Activated T-cell treated with anti-CD3 and anti-CD28 coated beads, Interleukin-2, amount 50 U/mL, for 72 hours (primary cell): ENCODE measurements around the gene SMPDL3A. TPM values are rescaled to one million over a fixed set of nuclear protein-coding genes. Genes with fewer than 3 reads are reported as not detected.

Source experiments
- ATAC-seq, 2 donors: fragments of 150-1000 bp; cut with Tn5 transposase; replicated peaks in 1 of 2; 2 replicates each; pipeline ENCODE4 v1.10.0; 2021; ENCODE audit warnings: moderate library complexity in 2 of 2, mild to moderate bottlenecking in 1 of 2
- DNase-seq, 2 donors: peaks; one replicate each; pipeline ENCODE4 v3.0.0; 2021 to 2022; ENCODE audit warnings: mixed read lengths in 1 of 2
- H3K27ac Mint-ChIP-seq: one replicate; pipeline ENCODE4 v1.8.0; 2022; ENCODE audit warnings: mild to moderate bottlenecking, moderate library complexity, mixed read lengths
- H3K27me3 Mint-ChIP-seq: one replicate; pipeline ENCODE4 v1.8.0; 2022; ENCODE audit warnings: low read depth, mixed read lengths
- H3K36me3 Mint-ChIP-seq, 2 donors: one replicate each; pipeline ENCODE4 v1.8.0; 2022; ENCODE audit warnings: mixed read lengths in 2 of 2, mild to moderate bottlenecking in 1 of 2; ENCODE audit not compliant: insufficient read depth in 2 of 2
- H3K4me1 Mint-ChIP-seq: one replicate; pipeline ENCODE4 v1.8.0; 2022; ENCODE audit warnings: low read depth, mixed read lengths
- H3K4me3 Mint-ChIP-seq, 2 donors: one replicate each; pipeline ENCODE4 v1.8.0; 2022; ENCODE audit warnings: mild to moderate bottlenecking in 2 of 2, mixed read lengths in 2 of 2, moderate library complexity in 2 of 2
- H3K9me3 Mint-ChIP-seq, 2 donors: one replicate each; pipeline ENCODE4 v1.8.0; 2022; ENCODE audit warnings: mixed read lengths in 2 of 2
- total RNA-seq, 2 donors: library from RNA; stranded (reverse); gene quantifications; one replicate each; pipeline ENCODE4 v1.2.3, GENCODE V29; 2022

SMPDL3A gene
- total RNA-seq, 2 donors from 2014 or later, result 0.34 to 0.35 TPM

DNA sequence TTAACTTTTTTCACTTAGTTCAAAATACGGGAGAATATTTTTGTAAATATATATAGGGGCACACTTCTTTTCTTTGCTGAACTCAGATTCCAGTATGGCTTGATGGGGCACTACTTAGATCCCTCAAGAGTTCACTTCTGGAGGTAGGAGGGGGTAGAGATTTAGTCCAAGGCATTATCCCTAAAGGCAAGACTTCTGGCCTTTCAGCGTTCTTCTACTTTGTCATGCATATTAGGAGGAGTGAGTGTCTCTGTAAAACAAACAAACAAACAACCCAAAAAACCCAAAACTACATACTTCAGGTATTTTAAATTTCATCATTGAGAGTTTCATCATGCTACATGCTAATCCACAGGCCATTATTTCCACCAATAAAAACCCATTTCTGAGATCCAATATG is 32.0 kb downstream of the SMPDL3A start:
- Mint-ChIP-seq H3K9me3 (peaks cover 0 to 2% of the 10 kb centered on the region in 2 donors), H3K27me3 (no peaks in the 10 kb centered on the region), H3K4me3 (no peak overlapping the region), H3K4me1 (no peaks in the 10 kb centered on the region), H3K36me3 (no peaks in the 10 kb centered on the region), H3K27ac (no peak overlapping the region)
- DNase-seq, result no peak
- ATAC-seq, result no peak

DNA sequence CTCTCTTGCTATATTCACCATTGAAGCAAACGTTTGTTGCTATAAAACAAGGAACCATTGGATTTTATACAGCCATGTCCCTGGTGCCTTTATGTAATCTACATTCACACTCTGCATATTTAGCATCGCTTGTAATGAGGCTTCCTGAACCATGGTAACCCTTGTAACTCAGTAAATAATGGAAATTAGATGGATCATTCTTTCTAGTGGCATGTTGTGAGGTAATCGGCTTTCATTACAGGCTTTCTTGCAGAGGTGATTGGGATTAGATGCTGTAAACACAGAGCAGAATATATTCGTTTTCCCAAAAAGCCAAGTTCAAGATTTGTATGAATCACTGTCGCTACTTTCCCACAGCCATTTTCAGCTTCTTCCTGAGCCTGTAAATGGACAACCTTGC is 36.1 kb downstream of the SMPDL3A start:
- peaks cover 0 to 2% of the 10 kb centered on the region in 2 donors for H3K9me3 Mint-ChIP-seq
- no peak overlapping the region for H3K27ac Mint-ChIP-seq

DNA sequence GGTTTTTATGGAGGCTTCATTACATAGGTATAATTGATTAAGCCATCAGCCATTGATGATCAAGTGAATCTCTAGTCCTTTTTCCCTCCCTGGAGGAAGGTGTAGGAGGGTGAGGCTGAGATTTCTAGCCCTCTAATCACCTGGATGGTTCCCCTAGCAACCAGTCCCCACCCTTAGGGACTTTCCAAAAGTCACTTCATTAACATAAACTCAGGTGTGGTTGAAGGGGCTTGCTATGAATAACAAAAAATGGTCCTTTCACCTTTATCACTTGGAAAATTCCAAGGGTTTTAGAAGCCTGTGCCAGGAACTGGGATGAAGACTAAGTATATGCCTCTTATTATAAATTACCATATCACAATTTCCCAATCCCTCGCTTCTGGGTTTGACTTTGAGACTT is 40.4 kb downstream of the SMPDL3A start:
- DNase-seq (no peak), ATAC-seq (no peak)
- Mint-ChIP-seq H3K9me3 (no peaks in the 10 kb centered on the region), H3K4me3 (no peak overlapping the region), H3K4me1 (no peaks in the 10 kb centered on the region), H3K36me3 (no peaks in the 10 kb centered on the region), H3K27ac (no peak overlapping the region), H3K27me3 (peaks cover 6% of the 10 kb centered on the region)

More for the DNA sequence above, 36.1 kb downstream of the SMPDL3A start:
- no peaks in the 10 kb centered on the region for H3K27me3 Mint-ChIP-seq
- DNase-seq (no peak), ATAC-seq (no peak)
- H3K4me1 Mint-ChIP-seq, result no peaks in the 10 kb centered on the region
- H3K4me3 Mint-ChIP-seq, result no peak overlapping the region
- H3K36me3 Mint-ChIP-seq, result no peaks in the 10 kb centered on the region

DNA sequence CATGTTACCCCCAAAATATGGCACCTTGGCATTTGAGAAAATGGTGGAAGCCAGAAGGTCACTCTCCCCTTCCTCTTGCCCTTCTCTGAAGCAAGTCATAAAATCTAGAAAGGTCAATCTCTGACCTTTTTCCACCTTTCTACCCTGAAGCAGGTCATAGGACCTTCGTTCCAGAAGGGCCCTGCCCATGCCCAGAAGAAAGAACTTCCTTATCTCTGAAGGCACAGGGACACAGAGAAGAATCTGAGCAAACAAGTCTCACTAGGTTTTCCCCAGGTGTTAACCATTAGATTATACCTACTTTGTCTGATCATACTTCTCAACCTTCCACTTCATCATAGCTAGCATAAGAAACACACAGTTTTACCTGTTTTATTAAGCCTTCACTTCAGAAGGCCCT is 42.5 kb downstream of the SMPDL3A start:
- Mint-ChIP-seq H3K9me3 (no peaks in the 10 kb centered on the region), H3K4me3 (no peak overlapping the region), H3K36me3 (no peaks in the 10 kb centered on the region), H3K27me3 (peaks cover 18% of the 10 kb centered on the region), H3K27ac (no peak overlapping the region), H3K4me1 (no peaks in the 10 kb centered on the region)
- ATAC-seq, result no peak
- DNase-seq, result no peak

DNA sequence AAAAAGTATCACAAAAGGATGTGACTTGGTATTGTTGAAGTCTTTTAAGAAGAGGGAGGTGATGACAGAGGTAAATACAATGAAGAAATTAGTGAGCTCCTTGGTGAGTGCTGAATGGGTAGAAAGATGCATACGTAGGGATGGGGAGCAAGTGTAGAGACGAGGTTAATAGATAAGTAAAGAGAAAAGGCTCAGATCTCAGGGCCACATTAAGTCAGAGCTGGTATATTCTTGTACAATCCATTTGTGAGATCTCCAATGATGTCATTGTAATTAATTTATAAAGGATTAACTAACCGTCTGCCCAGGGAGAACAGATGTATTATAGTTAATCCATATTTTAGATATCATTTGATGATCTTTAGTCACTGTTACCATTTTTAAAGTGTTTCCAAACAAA is 43.4 kb downstream of the SMPDL3A start:
- H3K27ac Mint-ChIP-seq, result no peak overlapping the region
- ATAC-seq (no peak), DNase-seq (no peak)
- H3K36me3 Mint-ChIP-seq, result no peaks in the 10 kb centered on the region
- H3K9me3 Mint-ChIP-seq, result no peaks in the 10 kb centered on the region
- H3K4me1 Mint-ChIP-seq, result no peaks in the 10 kb centered on the region
- H3K4me3 Mint-ChIP-seq, result no peak overlapping the region
- H3K27me3 Mint-ChIP-seq, result peaks cover 20% of the 10 kb centered on the region

DNA sequence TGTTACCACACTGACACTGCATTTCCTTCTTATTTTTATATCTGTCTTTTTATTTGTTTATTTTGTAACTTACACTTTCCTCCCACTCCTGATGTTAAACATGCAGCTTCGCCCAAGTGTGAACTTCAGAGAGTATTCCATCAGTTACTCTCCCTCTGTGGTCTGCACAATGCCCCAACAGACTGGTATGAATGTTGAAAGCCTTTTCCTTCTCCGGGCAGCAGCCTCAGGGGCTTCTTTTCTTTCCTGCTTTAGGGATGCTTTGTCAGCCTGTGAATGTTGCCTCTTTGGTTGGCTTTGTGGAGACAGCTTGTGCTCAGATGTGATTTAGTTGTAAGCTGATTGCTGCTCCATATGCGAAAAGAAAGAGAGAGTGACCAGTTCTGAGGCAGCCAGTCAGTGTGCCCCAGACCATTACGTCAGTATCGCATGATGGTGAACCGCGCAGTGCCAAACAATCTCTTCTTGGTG is 44.0 kb downstream of the SMPDL3A start:
- Mint-ChIP-seq H3K4me3 (no peak overlapping the region), H3K27ac (no peak overlapping the region), H3K27me3 (peaks cover 20% of the 10 kb centered on the region), H3K4me1 (no peaks in the 10 kb centered on the region), H3K9me3 (no peaks in the 10 kb centered on the region), H3K36me3 (no peaks in the 10 kb centered on the region)
- DNase-seq, result no peak
- ATAC-seq, result no peak

DNA sequence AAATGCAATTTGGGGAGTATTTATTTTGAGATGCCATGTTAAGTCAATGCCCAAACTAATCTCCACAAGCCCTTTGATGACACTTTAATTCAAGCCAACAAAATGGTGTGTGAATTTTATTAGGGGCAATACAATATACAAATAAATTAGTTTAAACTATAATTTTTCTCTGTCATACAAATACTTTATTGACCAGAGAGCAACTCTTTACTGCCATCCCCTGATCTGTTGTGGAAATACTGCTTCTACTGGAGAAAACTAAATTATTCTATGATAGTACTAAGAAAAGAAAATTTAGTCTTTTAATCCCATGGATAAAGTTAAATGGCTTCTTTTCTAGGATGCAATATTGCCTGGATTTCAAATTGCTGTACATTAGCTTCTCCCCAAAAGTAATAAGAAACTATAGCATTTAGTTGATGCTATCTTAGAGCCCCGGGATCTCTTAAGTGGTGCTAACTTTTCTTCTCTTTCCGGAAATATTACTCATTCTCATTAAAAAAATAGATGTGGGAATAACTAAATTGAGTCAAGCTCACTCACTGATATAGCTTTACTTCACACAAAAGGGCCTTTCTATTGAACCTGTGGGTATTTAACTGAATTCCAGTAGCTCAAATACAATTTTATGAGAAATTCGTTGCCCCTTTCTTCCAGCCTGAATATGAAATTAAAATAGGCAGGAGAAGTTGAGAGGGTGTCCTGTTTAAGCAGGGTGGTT is 49.2 kb downstream of the SMPDL3A start:
- H3K4me1 Mint-ChIP-seq, result no peaks in the 10 kb centered on the region
- H3K9me3 Mint-ChIP-seq, result no peaks in the 10 kb centered on the region
- H3K36me3 Mint-ChIP-seq, result no peaks in the 10 kb centered on the region
- H3K4me3 Mint-ChIP-seq, result no peak overlapping the region
- ATAC-seq, result no peak
- DNase-seq, result no peak
- no peak overlapping the region for H3K27ac Mint-ChIP-seq
- H3K27me3 Mint-ChIP-seq, result peaks cover 21% of the 10 kb centered on the region

DNA sequence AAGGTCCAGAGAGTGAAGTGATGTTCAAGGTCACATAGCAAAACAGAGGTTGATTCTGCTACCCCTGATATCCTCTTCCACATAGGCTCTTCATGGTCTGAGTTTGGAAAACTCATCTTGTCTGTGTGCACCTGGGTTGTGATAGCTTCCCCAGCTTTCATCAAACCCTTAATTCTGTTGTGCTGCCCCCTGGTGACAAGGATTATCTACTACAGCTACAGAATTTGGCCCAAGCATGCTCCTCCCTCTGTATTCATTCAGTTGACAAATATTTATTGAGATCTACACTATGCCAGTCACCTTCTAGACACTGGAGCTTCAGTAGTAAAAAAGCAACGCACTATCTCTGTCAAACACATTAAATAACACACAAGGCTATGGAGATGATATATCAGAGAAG is 50.4 kb downstream of the SMPDL3A start:
- H3K27me3 Mint-ChIP-seq, result peaks cover 20% of the 10 kb centered on the region
- peak; percentile 48 to 58 for ATAC-seq
- DNase-seq, result peak; percentile 50 to 64

DNA sequence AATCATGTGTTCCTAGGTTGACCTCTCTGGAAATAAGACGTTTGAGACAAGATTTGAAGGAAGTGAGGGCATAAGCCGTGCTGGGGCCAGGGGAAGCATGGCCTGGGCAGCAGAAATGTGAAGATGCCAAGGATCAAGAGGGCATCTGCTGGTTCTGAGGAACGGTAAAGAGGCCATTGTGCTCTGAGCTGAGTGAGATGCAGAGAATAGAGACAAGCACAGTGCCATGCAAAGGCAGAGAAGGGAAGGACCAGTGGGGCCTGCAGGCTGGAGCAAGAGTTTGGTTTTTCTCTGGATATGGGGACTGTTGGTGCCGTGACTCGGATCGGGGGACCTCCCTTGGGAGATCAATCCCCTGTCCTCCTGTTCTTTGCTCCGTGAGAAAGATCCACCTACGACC is 50.8 kb downstream of the SMPDL3A start:
- no peak overlapping the region for H3K4me3 Mint-ChIP-seq
- H3K27ac Mint-ChIP-seq, result no peak overlapping the region
- H3K36me3 Mint-ChIP-seq, result no peaks in the 10 kb centered on the region

More for the DNA sequence above, 50.4 kb downstream of the SMPDL3A start:
- H3K4me3 Mint-ChIP-seq, result no peak overlapping the region
- H3K4me1 Mint-ChIP-seq, result no peaks in the 10 kb centered on the region
- H3K9me3 Mint-ChIP-seq, result no peaks in the 10 kb centered on the region
- H3K27ac Mint-ChIP-seq, result no peak overlapping the region
- no peaks in the 10 kb centered on the region for H3K36me3 Mint-ChIP-seq

DNA sequence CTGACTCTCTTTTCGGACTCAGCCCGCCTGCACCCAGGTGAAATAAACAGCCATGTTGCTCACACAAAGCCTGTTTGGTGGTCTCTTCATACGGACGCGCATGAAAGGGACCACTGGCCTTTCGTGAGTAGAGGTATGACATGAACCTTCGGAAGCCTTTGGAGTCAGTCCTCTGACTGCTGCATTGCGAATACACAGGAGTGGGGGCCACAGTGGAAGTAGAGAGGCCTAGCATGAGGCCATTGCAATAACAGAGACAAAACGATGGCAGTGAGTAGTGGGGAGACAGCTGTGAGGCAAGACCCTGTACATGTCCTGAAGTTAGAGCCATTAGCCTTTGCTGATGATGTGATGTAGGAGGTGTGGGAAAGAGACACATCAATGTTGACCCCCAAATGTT is 56.4 kb downstream of the SMPDL3A start:
- DNase-seq (no peak), ATAC-seq (no peak)
- Mint-ChIP-seq H3K4me3 (no peak overlapping the region), H3K9me3 (no peaks in the 10 kb centered on the region), H3K36me3 (no peaks in the 10 kb centered on the region), H3K27me3 (peaks cover 6% of the 10 kb centered on the region), H3K27ac (no peak overlapping the region), H3K4me1 (no peaks in the 10 kb centered on the region)

More for the DNA sequence above, 50.8 kb downstream of the SMPDL3A start:
- peaks cover 20% of the 10 kb centered on the region for H3K27me3 Mint-ChIP-seq
- no peaks in the 10 kb centered on the region for H3K4me1 Mint-ChIP-seq
- no peaks in the 10 kb centered on the region for H3K9me3 Mint-ChIP-seq
- DNase-seq (no peak), ATAC-seq (no peak)

DNA sequence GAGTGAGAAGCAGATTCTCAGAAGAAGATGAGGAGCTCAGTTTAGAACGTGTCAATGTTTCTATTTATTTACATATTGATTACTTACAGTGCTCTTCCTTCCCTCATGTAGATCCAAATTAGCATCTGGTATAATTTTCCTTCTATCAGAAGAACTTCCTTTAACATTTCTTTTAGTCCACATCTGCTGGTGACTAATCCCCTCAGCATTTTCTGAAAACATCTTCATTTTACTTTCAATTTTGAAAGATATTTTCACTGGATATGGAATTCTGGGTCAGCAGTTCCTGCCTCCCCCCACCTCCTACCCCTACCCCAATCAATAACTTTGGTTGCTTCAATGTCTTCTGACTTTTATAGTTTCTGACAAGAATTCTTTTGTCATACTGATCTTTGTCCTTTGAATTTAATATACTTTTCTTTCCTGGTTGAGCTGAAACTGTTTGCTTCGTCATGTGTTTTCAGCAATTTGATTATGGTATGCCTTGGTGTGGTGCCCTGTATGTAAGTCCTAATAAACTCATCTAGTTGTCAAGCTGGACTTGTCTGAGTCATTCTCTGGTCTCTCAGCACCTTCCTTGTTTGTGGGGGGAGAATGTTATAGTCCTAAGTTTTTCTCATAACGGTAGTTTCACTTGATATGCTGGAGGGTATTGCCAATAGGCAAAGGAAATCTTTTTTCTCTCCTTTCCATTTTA is 57.0 kb downstream of the SMPDL3A start:
- Mint-ChIP-seq H3K27me3 (peaks cover 2% of the 10 kb centered on the region), H3K27ac (no peak overlapping the region), H3K4me1 (no peaks in the 10 kb centered on the region), H3K4me3 (no peak overlapping the region), H3K9me3 (peaks cover 0 to 2% of the 10 kb centered on the region in 2 donors), H3K36me3 (no peaks in the 10 kb centered on the region)
- ATAC-seq, result no peak
- DNase-seq, result no peak

DNA sequence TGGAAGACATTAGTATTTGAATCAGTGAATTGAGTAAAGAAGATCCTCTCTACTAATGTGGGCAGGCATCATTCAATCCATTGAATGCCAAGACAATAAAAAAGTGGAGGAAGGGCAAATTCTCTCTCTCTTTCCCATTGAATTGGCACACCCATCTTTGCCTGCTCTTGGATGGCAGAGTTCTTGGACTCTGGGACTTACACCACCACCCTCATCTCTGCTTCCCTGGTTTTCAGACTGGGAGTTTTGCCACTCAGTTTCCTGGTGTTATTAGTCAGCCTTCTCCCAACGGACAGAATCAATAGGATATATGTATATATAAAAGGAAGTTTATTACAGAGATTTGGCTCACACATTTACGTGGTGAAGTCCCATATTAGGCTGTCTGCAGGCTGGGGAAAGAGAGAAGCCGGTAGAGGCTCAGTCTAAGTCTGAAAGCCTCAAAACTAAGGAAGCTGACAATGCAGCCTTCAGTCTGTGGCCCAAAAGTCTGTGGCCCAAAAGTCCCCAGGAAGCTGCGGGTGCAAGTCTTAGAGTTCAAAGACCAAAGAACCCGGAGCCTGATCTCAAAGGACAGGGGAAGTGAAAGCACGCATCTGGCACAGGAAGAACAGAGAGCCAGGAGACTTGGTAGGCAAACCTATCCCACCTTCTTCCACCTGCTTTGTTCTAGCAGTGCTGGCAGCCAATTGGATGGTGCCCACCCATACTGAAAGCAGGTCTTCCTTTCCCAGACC is 64.4 kb downstream of the SMPDL3A start:
- no peak overlapping the region for H3K4me3 Mint-ChIP-seq
- no peaks in the 10 kb centered on the region for H3K36me3 Mint-ChIP-seq
- ATAC-seq (no peak), DNase-seq (no peak)
- no peaks in the 10 kb centered on the region for H3K4me1 Mint-ChIP-seq
- H3K9me3 Mint-ChIP-seq, result peaks cover 0 to 2% of the 10 kb centered on the region in 2 donors
- no peaks in the 10 kb centered on the region for H3K27me3 Mint-ChIP-seq
- H3K27ac Mint-ChIP-seq, result no peak overlapping the region
